H1 (cell line): ENCODE results near the gene PDK1. TPM values are rescaled to one million over a fixed set of nuclear protein-coding genes. Genes with fewer than 3 reads are reported as not detected.

Experiments used
- BCL11A ChIP-seq, 2 experiments: IDR thresholded peaks; one replicate each; pipeline ENCODE4 v1.6.1; 2011; ENCODE audit warnings: low read depth in 2 of 2, low read length in 2 of 2, mild to moderate bottlenecking in 2 of 2
- CTBP2 ChIP-seq: IDR thresholded peaks from 2 replicates; pipeline ENCODE4 v1.7.0; 2011; ENCODE audit warnings: borderline replicate concordance, mild to moderate bottlenecking, moderate library complexity, mixed read lengths, low read length; ENCODE audit not compliant: insufficient read depth, insufficient read length
- GABPA ChIP-seq: IDR thresholded peaks from 2 replicates; pipeline ENCODE4 v1.6.1; 2011; ENCODE audit warnings: mild to moderate bottlenecking, low read length, moderate library complexity, borderline replicate concordance; ENCODE audit not compliant: insufficient read depth
- HDAC6 ChIP-seq: IDR thresholded peaks from one replicate; pipeline ENCODE4 v1.7.1; 2012; ENCODE audit warnings: low read depth, mild to moderate bottlenecking, inconsistent platforms, low read length, moderate library complexity
- KDM5A ChIP-seq: fragments of 200-600 bp; IDR thresholded peaks from 2 replicates; pipeline ENCODE4 v1.7.1; 2012; ENCODE audit warnings: mild to moderate bottlenecking, low read length, inconsistent platforms, mixed read lengths
- SIX5 ChIP-seq: IDR thresholded peaks from 2 replicates; pipeline ENCODE4 v1.6.1; 2011; ENCODE audit warnings: mild to moderate bottlenecking, low read depth, low read length
- TBP ChIP-seq: IDR thresholded peaks from 2 replicates; pipeline ENCODE4 v1.6.1; 2011; ENCODE audit warnings: low read depth, low read length, improper control_type of control experiment
- TCF12 ChIP-seq: IDR thresholded peaks from 2 replicates; pipeline ENCODE4 v1.6.1; 2011; ENCODE audit warnings: low read depth, mild to moderate bottlenecking, low read length
- YY1 ChIP-seq: IDR thresholded peaks from 2 replicates; pipeline ENCODE4 v1.6.1; 2011; ENCODE audit warnings: low read depth, mild to moderate bottlenecking, low read length
- polyA plus RNA-seq, 7 experiments: library from polyadenylated mRNA; depleted of rRNA in 3 of 7; stranded (reverse) in 5 of 7; unstranded in 2 of 7; fragments of >200 nt in 5 of 7; fragments of 200-250 nt in 2 of 7; gene quantifications; 1 replicate in 5 of 7; 2 replicates in 1 of 7; 4 replicates in 1 of 7; pipeline versions ENCODE4 v1.2.1 to v1.2.3, GENCODE V29; 2011 to 2013; ENCODE audit warnings: missing spikeins in 2 of 7, mixed read lengths in 2 of 7
- total RNA-seq: library from RNA; stranded (reverse); fragmentation: NEBNext Ultra II Directional; extraction: Animal tissue kit (Norgen Biotek cat#: 25700); gene quantifications from 2 replicates; pipeline ENCODE4 v1.2.1, GENCODE V29; 2021
- TF ChIP-seq, protein P1 (sequence below): IDR thresholded peaks from 2 replicates; pipeline ENCODE4 v1.6.1; 2011; ENCODE audit warnings: low read depth, mild to moderate bottlenecking, low read length; ENCODE audit not compliant: insufficient read depth

Gene PDK1
- total and polyA plus RNA-seq, 2 of the 8 experiments (the other 6 are each of a cell fraction or from before 2014, with no cell fraction given) = 18.2 to 21.9 TPM

DNA sequence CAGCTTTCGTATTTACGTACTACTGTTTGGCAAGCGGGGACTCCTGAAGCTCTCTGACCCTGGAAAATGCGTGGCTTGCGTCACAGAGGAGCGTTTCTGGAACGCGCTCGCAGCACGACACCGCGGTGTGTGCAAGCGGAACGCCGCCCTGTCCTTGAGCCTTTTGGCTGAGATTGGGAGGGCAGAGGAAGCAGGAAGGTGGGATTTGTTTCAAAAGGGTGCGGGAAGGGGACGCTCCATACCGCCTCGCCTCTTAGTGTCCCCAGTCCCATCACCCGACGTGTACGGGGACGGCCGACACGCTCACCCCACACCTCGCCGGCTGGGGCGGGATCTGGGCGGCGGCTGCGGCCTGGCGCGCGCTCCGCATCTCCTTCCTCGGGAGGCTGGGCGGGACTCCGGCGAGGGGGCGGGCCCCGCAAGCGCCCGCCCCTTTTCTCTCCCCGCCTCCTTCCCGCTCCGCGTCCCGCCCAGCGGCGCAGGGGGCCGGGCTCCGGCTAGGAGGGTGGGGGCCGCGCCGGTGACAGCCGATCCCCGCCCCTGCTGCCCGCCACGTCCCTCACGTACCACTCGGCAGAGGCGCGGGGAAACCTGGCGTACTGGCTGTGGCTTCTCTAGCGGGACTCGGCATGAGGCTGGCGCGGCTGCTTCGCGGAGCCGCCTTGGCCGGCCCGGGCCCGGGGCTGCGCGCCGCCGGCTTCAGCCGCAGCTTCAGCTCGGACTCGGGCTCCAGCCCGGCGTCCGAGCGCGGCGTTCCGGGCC lies at the start of gene PDK1 (continued):
- no peak for TF ChIP-seq CTBP2
- no peak for TF ChIP-seq BCL11A (IDR thresholded peaks at IDR 0.05; ENCODE audit: low read depth in 2 of 2, low read length in 2 of 2)
- TF ChIP-seq GABPA = no peak
- TF ChIP-seq YY1 = no peak
- peak; percentile 47; the same call in 1 of the 2 replicates for TF ChIP-seq TBP
- TF ChIP-seq TCF12 = no peak
- TF ChIP-seq HDAC6 = no peak
- TF ChIP-seq SIX5 = no peak
- TF ChIP-seq, protein P1, sequence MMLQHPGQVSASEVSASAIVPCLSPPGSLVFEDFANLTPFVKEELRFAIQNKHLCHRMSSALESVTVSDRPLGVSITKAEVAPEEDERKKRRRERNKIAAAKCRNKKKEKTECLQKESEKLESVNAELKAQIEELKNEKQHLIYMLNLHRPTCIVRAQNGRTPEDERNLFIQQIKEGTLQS = no peak
- TF ChIP-seq KDM5A = no peak
